A549 (cell line): Measurements from ENCODE around the gene RANBP17.

Source experiments
- BHLHE40 ChIP-seq: IDR thresholded peaks from 2 replicates; pipeline ENCODE4 v1.6.1; 2012; ENCODE audit warnings: low read depth, low read length, inconsistent platforms
- CTCF ChIP-seq: fragments of >200 bp; sonication (Bioruptor Twin); formaldehyde crosslinking; IDR thresholded peaks from 3 replicates; pipeline ENCODE4 v1.5.1; 2016
- MAFK ChIP-seq: fragments of 450-650 bp; IDR thresholded peaks from 2 replicates; pipeline ENCODE4 v1.6.1; 2014; ENCODE audit not compliant: partially characterized antibody
- NFE2L2 ChIP-seq: fragments of 150-350 bp; conservative IDR thresholded peaks from 2 replicates; pipeline ENCODE4 v1.6.1; 2014; ENCODE audit warnings: low read length
- PBX3 ChIP-seq: IDR thresholded peaks from 2 replicates; pipeline ENCODE4 v1.6.1; 2012
- POLR2A ChIP-seq: IDR thresholded peaks from 2 replicates; pipeline ENCODE4 v1.6.1; 2012; ENCODE audit warnings: mild to moderate bottlenecking, low read length
- RAD21 ChIP-seq, 2 experiments: fragments of >200 bp in 1 of 2; sonication (Bioruptor Twin) in 1 of 2; formaldehyde crosslinking in 1 of 2; IDR thresholded peaks in 1 of 2; conservative IDR thresholded peaks in 1 of 2; 2 replicates in 1 of 2; 3 replicates in 1 of 2; pipeline ENCODE4 v1.6.1; 2012 to 2018; ENCODE audit warnings: inconsistent platforms in 1 of 2
- RCOR1 ChIP-seq: fragments of 150-350 bp; IDR thresholded peaks from 2 replicates; pipeline ENCODE4 v1.6.1; 2014; ENCODE audit warnings: antibody characterized with exemption, low read length, low read depth
- RFX5 ChIP-seq: fragments of 450-650 bp; IDR thresholded peaks from 2 replicates; pipeline ENCODE4 v1.7.1; 2014; ENCODE audit warnings: antibody characterized with exemption, mild to moderate bottlenecking, moderate library complexity
- SMC3 ChIP-seq: fragments of >200 bp; sonication (Bioruptor Twin); formaldehyde crosslinking; IDR thresholded peaks from 3 replicates; pipeline ENCODE4 v1.6.1; 2018; ENCODE audit warnings: inconsistent platforms
- ZSCAN20 ChIP-seq: fragments of 250-450 bp; sonication (Bioruptor Pico); IDR thresholded peaks from 2 replicates; pipeline ENCODE4 v1.8.0; 2022; ENCODE audit warnings: mild to moderate bottlenecking, moderate library complexity

GRCh38 chr5:171223927-171224326 is 362.1 kb downstream of the RANBP17 start:
- TF ChIP-seq POLR2A: no peak
- TF ChIP-seq BHLHE40: no peak
- TF ChIP-seq CTCF: no peak
- TF ChIP-seq RCOR1: no peak
- TF ChIP-seq ZSCAN20 (CRISPR knock-in tag): no peak
- TF ChIP-seq NFE2L2: no peak
- no peak for TF ChIP-seq RAD21 (conservative IDR thresholded peaks at IDR 0.05 in 1 of 2, IDR thresholded peaks at IDR 0.05 in 1 of 2)
- TF ChIP-seq RFX5: no peak
- no peak for TF ChIP-seq PBX3
- no peak for TF ChIP-seq MAFK
- TF ChIP-seq SMC3: no peak
